Fibroblast of lung (primary cell): Measurements from ENCODE around the gene NFE2L1.

Experiments used
- CTCF ChIP-seq, 2 donors: IDR thresholded peaks in 1 of 2; conservative IDR thresholded peaks in 1 of 2; 1 replicate in 1 of 2; 2 replicates in 1 of 2; pipeline ENCODE4 v1.5.1; 2011 to 2012; ENCODE audit warnings: low read length in 2 of 2, control low read depth in 1 of 2, inconsistent platforms in 1 of 2, low read depth in 1 of 2, mild to moderate bottlenecking in 1 of 2
- EZH2 ChIP-seq: IDR thresholded peaks from 2 replicates; pipeline ENCODE4 v1.5.1; 2012; ENCODE audit warnings: low read length, control low read depth, mild to moderate bottlenecking; ENCODE audit errors: missing control alignments

DNA sequence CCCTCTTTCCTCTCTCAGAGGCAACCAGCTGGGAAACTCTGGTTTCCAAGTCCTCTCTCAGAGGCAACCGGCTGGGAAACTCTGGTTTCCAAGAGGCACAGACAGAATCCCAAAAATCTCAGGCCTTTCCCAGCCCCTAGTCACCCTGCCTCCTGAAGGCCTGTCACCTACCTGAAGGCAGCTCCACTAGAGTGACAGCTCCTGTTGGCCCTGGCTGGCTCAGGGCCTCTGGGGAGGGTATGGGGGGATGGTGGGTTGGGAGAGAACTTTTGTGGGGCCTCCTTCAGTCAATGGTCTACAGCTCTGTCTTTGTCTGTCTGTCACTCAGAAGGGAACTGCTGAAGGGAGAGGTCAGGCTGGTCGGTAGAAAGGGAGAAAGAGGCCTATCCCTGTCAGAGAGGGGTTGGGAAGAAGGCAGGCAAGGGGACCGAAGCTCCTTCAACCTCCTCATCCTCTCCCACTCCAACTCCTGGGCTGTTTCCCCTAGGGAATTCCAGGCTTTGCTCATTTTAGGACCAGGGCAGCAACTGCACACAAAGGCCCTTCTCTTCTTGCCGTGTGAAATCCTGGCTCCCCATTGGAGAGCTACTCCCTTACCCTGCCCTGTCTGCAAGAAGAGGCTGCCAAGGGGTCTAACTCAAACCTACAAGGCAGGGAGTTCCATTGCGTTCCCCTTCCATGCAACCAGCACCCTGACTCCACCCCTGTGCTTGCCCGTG, 34.1 kb upstream of the NFE2L1 start:
- TF ChIP-seq CTCF (conservative IDR thresholded peaks at IDR 0.05 in 1 of 2, IDR thresholded peaks at IDR 0.05 in 1 of 2; ENCODE audit: low read depth in 1 of 2, low read length in 2 of 2) (no peak), EZH2 (no peak)
